Tracheal epithelial cell (primary cell): ENCODE data around the gene C16orf87. TPM values are rescaled to one million over a fixed set of nuclear protein-coding genes. Genes with fewer than 3 reads are reported as not detected.

Experiments
- total RNA-seq: library from RNA; depleted of rRNA; stranded (reverse); fragments of >200 nt; gene quantifications from 2 replicates; pipeline ENCODE4 v1.2.1, GENCODE V29; 2014

C16orf87 gene
- 6.0 and 6.6 TPM in 2 replicates for total RNA-seq

GRCh38 chr16:46830902-46831647, at the start of gene C16orf87:
Gene C16orf87, minus strand, starts transcription at chr16:46831180. Its CDS starts 31 bp downstream, at chr16:46831149.

DNA sequence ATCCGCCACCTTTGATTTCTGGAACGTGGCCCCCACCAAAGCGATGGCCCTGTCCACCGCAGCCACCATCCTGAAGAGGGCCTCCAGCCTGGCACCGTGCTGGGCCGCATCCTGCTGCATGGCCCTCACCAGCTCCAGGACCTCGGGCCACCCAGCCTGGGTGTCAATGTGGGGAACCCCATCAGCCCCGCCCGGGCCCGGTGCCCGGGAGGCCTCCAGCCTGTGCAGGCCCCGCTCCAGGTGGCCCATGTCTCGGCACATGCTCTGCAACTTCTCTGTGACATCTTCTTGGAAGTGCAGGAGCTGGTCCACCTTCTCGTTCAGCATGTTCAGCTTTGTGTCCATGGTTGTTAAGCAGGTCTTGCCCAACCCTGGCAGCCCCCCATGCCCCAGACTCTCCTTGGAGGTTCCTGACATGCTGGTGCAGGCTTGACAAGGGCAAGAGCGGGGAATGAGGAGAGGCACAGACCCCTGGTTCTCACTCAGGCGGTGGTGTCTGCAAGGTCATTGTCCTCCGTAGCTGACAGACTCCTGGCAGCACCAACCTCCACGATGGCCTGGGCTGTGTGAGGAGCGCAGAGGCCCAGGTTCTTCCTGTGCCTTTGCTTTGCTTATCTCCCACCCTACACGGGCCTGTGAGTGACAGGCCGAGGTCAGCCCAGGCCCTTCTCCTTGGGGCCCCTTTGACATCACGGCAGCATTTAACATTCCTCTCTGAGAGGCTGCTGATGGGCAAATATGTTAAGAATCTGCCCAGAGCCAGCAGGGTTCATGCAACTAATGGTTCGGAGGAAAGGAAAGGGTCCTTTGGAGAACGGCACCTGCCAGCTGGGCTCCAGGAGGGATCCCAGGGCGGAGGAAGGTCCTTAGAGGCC, 83.0 kb downstream of the C16orf87 start, which contains the start of gene MYLK3:
MYLK3 (minus strand) TSS at position 568 of the 875 bp plus-strand sequence; CDS start at position 417, 151 bp downstream.

Other genes with a start within 250 kb of the C16orf87 start
- 0.43 and 1.2 TPM in 2 replicates for gene SHCBP1, start 209.8 kb downstream of the C16orf87 start, total RNA-seq
- gene VPS35, start 142.0 kb downstream of the C16orf87 start, total RNA-seq = 147 and 163 TPM in 2 replicates
- gene ORC6, start 141.5 kb downstream of the C16orf87 start, total RNA-seq = 1.7 and 2.4 TPM in 2 replicates
- gene MYLK3, start 82.8 kb downstream of the C16orf87 start, total RNA-seq = under 0.01 TPM in 2 replicates
- gene GPT2, start 53.2 kb upstream of the C16orf87 start, total RNA-seq = 48.8 and 56.4 TPM in 2 replicates
- gene DNAJA2, start 142.5 kb upstream of the C16orf87 start, total RNA-seq = 91.3 and 92.3 TPM in 2 replicates